ENCODE data around the gene SLBP.
A peak's percentile ranks its signal among the peaks of the same experiment; 100 is the strongest.

The SLBP gene

GRCh38 chr4:1757836-1758235, 45.7 kb upstream of the SLBP start:
- H3K4me3 ChIP-seq (ENCODE audit: insufficient read length, low read depth): no peak overlapping the region
- no peaks in the 10 kb centered on the region for H3K9me3 ChIP-seq (ENCODE audit: insufficient read depth, low read length)
- no peak for DNase-seq (ENCODE audit: low read depth, low spot score)
- peak overlapping the region; percentile 3 for H3K9ac ChIP-seq (ENCODE audit: insufficient read length, low read depth)
- peaks cover 47% of the 10 kb centered on the region for H3K4me1 ChIP-seq (ENCODE audit: insufficient read depth, insufficient read length)
- H3K36me3 ChIP-seq (ENCODE audit: insufficient read depth, insufficient read length, low read length): no peaks in the 10 kb centered on the region
- peaks cover 5% of the 10 kb centered on the region for H3K27me3 ChIP-seq (ENCODE audit: insufficient read depth, insufficient read length)
- TF ChIP-seq SUZ12 (IDR thresholded peaks at IDR 0.05; ENCODE audit: extremely low read depth, insufficient read depth, insufficient read length) (no peak), ZNF274 (IDR thresholded peaks at IDR 0.05; ENCODE audit: low read depth, low read length) (no peak), YY1 (IDR thresholded peaks at IDR 0.05; ENCODE audit: insufficient read depth, insufficient read length) (no peak)

DNA sequence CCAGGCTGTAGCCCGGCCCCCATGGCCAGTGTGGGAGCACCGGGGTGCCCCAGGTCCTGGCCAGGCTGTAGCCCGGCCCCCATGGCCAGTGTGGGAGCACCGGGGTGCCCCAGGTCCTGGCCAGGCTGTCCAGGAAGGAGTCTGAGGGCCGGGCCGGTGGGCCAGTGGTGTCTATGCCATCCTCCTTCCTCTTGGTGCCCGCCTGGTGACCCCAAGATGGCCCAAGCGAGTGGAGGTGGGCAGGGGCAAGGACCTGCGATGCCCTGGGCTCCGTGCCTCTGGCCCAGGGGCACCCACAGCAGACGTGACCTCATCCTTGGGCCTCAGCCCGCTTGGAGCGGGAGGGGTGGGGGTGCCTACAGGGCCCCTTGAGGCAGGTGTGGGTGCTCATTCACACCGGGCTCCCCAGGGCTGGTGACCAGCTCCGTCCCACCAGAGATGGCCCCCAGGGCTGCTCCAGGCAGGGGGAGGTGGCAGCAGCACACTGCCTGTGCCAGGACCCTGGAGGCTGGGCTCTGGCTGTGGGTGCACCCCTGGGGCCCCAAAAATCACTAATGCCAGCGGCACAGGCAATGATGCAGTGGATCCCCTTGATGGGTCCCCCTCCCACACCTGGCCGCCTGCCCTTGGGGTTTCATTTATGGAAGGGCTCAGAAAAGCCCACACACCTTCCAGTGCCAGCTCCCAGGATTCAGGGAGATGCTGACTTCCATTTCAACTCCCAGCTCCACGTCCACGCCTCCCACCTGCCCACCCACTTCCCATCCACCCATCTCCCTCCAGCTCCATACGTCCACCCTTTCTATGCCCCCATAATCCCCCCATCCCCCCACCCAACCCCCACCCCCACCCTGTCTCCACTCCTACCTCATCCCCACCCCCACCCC, 45.0 kb upstream of the SLBP start:
- peaks cover under 1% of the 10 kb centered on the region for H3K27me3 ChIP-seq (ENCODE audit: insufficient read depth, insufficient read length)
- DNase-seq (ENCODE audit: low read depth, low spot score): no peak
- no peak overlapping the region for H3K4me3 ChIP-seq (ENCODE audit: insufficient read length, low read depth)
- H3K4me1 ChIP-seq (ENCODE audit: insufficient read depth, insufficient read length): peaks cover 46% of the 10 kb centered on the region
- H3K36me3 ChIP-seq (ENCODE audit: insufficient read depth, insufficient read length, low read length): no peaks in the 10 kb centered on the region
- H3K9me3 ChIP-seq (ENCODE audit: insufficient read depth, low read length): no peaks in the 10 kb centered on the region
- peak overlapping the region; percentile 21 for H3K9ac ChIP-seq (ENCODE audit: insufficient read length, low read depth)
- TF ChIP-seq YY1 (IDR thresholded peaks at IDR 0.05; ENCODE audit: insufficient read depth, insufficient read length) (no peak), ZNF274 (IDR thresholded peaks at IDR 0.05; ENCODE audit: low read depth, low read length) (no peak), SUZ12 (IDR thresholded peaks at IDR 0.05; ENCODE audit: extremely low read depth, insufficient read depth, insufficient read length) (no peak)

GRCh38 chr4:1756079-1756478, 44.0 kb upstream of the SLBP start:
- TF ChIP-seq SUZ12 (IDR thresholded peaks at IDR 0.05; ENCODE audit: extremely low read depth, insufficient read depth, insufficient read length) (no peak), ZNF274 (IDR thresholded peaks at IDR 0.05; ENCODE audit: low read depth, low read length) (no peak), YY1 (IDR thresholded peaks at IDR 0.05; ENCODE audit: insufficient read depth, insufficient read length) (no peak)
- no peak overlapping the region for H3K9ac ChIP-seq (ENCODE audit: insufficient read length, low read depth)
- H3K27me3 ChIP-seq (ENCODE audit: insufficient read depth, insufficient read length): no peaks in the 10 kb centered on the region
- H3K4me1 ChIP-seq (ENCODE audit: insufficient read depth, insufficient read length): peaks cover 56% of the 10 kb centered on the region
- no peaks in the 10 kb centered on the region for H3K36me3 ChIP-seq (ENCODE audit: insufficient read depth, insufficient read length, low read length)
- no peak overlapping the region for H3K4me3 ChIP-seq (ENCODE audit: insufficient read length, low read depth)
- H3K9me3 ChIP-seq (ENCODE audit: insufficient read depth, low read length): no peaks in the 10 kb centered on the region
- no peak for DNase-seq (ENCODE audit: low read depth, low spot score)

DNA sequence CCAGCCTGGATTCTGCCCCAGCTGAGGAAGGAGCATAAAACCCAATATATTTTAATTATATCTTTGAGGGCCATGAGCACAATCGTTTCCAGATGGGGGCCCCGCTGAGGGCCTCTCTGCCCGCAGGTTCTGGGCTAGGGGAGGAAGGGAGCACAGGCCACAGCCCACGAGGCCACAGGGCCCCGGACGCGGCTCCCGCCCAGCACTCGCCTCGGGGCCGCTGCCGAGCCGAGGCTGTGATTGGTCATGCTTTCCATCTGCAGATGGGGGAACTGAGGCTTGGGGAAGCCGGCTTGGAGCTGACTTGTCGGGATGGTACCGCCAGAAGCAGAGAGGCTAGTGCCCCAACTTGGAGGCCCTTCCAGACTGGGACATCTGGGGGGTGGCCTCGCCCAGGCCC, 43.2 kb upstream of the SLBP start:
- Histone ChIP-seq H3K36me3 (ENCODE audit: insufficient read depth, insufficient read length, low read length) (no peaks in the 10 kb centered on the region), H3K9me3 (ENCODE audit: insufficient read depth, low read length) (no peaks in the 10 kb centered on the region), H3K4me1 (ENCODE audit: insufficient read depth, insufficient read length) (peaks cover 57% of the 10 kb centered on the region), H3K4me3 (ENCODE audit: insufficient read length, low read depth) (no peak overlapping the region), H3K27me3 (ENCODE audit: insufficient read depth, insufficient read length) (no peaks in the 10 kb centered on the region), H3K9ac (ENCODE audit: insufficient read length, low read depth) (no peak overlapping the region)
- TF ChIP-seq YY1 (IDR thresholded peaks at IDR 0.05; ENCODE audit: insufficient read depth, insufficient read length): no peak
- TF ChIP-seq ZNF274 (IDR thresholded peaks at IDR 0.05; ENCODE audit: low read depth, low read length): no peak
- no peak for TF ChIP-seq SUZ12 (IDR thresholded peaks at IDR 0.05; ENCODE audit: extremely low read depth, insufficient read depth, insufficient read length)
- no peak for DNase-seq (ENCODE audit: low read depth, low spot score)

DNA sequence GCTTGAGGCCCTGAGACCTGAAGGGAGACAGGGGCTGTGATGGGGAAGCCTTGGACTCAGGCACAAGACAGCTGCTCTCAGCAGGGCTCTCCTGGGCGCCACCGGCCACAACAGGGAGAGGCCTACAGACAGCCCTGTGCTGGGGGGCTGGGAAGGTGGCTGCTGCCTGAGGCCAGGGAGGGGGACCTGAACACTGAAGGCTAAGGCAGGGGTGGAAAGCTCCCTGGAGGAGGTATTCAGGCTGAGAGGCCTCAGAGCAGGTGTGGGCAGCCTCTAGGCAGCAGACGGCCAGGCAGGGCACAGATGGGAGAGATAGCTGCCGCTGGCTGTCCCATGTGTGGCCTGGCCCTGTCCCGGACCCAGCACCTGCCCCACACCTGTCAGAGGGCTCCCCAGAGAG, 42.2 kb upstream of the SLBP start:
- Histone ChIP-seq H3K36me3 (ENCODE audit: insufficient read depth, insufficient read length, low read length) (no peaks in the 10 kb centered on the region), H3K27me3 (ENCODE audit: insufficient read depth, insufficient read length) (no peaks in the 10 kb centered on the region), H3K4me3 (ENCODE audit: insufficient read length, low read depth) (no peak overlapping the region), H3K9me3 (ENCODE audit: insufficient read depth, low read length) (no peaks in the 10 kb centered on the region), H3K9ac (ENCODE audit: insufficient read length, low read depth) (peak overlapping the region; percentile 61), H3K4me1 (ENCODE audit: insufficient read depth, insufficient read length) (peaks cover 55% of the 10 kb centered on the region)
- TF ChIP-seq YY1 (IDR thresholded peaks at IDR 0.05; ENCODE audit: insufficient read depth, insufficient read length) (no peak), SUZ12 (IDR thresholded peaks at IDR 0.05; ENCODE audit: extremely low read depth, insufficient read depth, insufficient read length) (no peak), ZNF274 (IDR thresholded peaks at IDR 0.05; ENCODE audit: low read depth, low read length) (no peak)
- no peak for DNase-seq (ENCODE audit: low read depth, low spot score)

GRCh38 chr4:1753697-1754311, 41.7 kb upstream of the SLBP start:
- DNase-seq (ENCODE audit: low read depth, low spot score): no peak
- H3K4me1 ChIP-seq (ENCODE audit: insufficient read depth, insufficient read length): peaks cover 54% of the 10 kb centered on the region
- H3K4me3 ChIP-seq (ENCODE audit: insufficient read length, low read depth): no peak overlapping the region
- H3K9me3 ChIP-seq (ENCODE audit: insufficient read depth, low read length): no peaks in the 10 kb centered on the region
- no peaks in the 10 kb centered on the region for H3K36me3 ChIP-seq (ENCODE audit: insufficient read depth, insufficient read length, low read length)
- no peak overlapping the region for H3K9ac ChIP-seq (ENCODE audit: insufficient read length, low read depth)
- no peaks in the 10 kb centered on the region for H3K27me3 ChIP-seq (ENCODE audit: insufficient read depth, insufficient read length)
- TF ChIP-seq YY1 (IDR thresholded peaks at IDR 0.05; ENCODE audit: insufficient read depth, insufficient read length) (no peak), ZNF274 (IDR thresholded peaks at IDR 0.05; ENCODE audit: low read depth, low read length) (no peak), SUZ12 (IDR thresholded peaks at IDR 0.05; ENCODE audit: extremely low read depth, insufficient read depth, insufficient read length) (no peak)

- TF ChIP-seq ZNF274 (IDR thresholded peaks at IDR 0.05; ENCODE audit: low read depth, low read length): no peak
- no peak for TF ChIP-seq YY1 (IDR thresholded peaks at IDR 0.05; ENCODE audit: insufficient read depth, insufficient read length)
- no peak for TF ChIP-seq SUZ12 (IDR thresholded peaks at IDR 0.05; ENCODE audit: extremely low read depth, insufficient read depth, insufficient read length)
- peaks cover 52% of the 10 kb centered on the region for H3K4me1 ChIP-seq (ENCODE audit: insufficient read depth, insufficient read length)
- DNase-seq (ENCODE audit: low read depth, low spot score): no peak
Observed at GRCh38 chr4:1753294-1753696, 41.2 kb upstream of the SLBP start.

More at GRCh38 chr4:1753294-1753696, 41.2 kb upstream of the SLBP start:
- H3K36me3 ChIP-seq (ENCODE audit: insufficient read depth, insufficient read length, low read length): no peaks in the 10 kb centered on the region
- no peaks in the 10 kb centered on the region for H3K9me3 ChIP-seq (ENCODE audit: insufficient read depth, low read length)
- H3K4me3 ChIP-seq (ENCODE audit: insufficient read length, low read depth): no peak overlapping the region
- no peaks in the 10 kb centered on the region for H3K27me3 ChIP-seq (ENCODE audit: insufficient read depth, insufficient read length)
- H3K9ac ChIP-seq (ENCODE audit: insufficient read length, low read depth): no peak overlapping the region
